Measurements from ENCODE around the gene HLA-C. TPM values are rescaled to one million over a fixed set of nuclear protein-coding genes. Genes with fewer than 3 reads are reported as not detected.

HLA-C gene
- total RNA-seq, 2 donors from 2014 or later = 272 to 682 TPM

GRCh38 chr6:31272836-31273626, 1.1 kb upstream of the HLA-C start:
- DNase-seq (ENCODE audit: low spot score) = no peak
- no peaks in the 10 kb centered on the region for H3K4me1 ChIP-seq (replicated peaks)
- no peaks in the 10 kb centered on the region for H3K27me3 ChIP-seq (replicated peaks; ENCODE audit: insufficient read depth)
- TF ChIP-seq POLR2A (IDR thresholded peaks at IDR 0.05) (no peak), POLR2AphosphoS5 (IDR thresholded peaks at IDR 0.05) (no peak), CTCF (IDR thresholded peaks at IDR 0.05) (no peak)
- H3K9me3 ChIP-seq = no peaks in the 10 kb centered on the region
- H3K4me3 ChIP-seq = no peak overlapping the region
- H3K27ac ChIP-seq = peak overlapping the region; percentile 92 to 97
- WGBS = 64% methylated on average over 10 of the region's 10 CpGs
- intact Hi-C loops (cut with DNase I) = loop anchor here (2.0 kb wide), 1 partner anchor 76 kb away; no protein-coding TSS in a partner anchor
- H3K36me3 ChIP-seq = no peaks in the 10 kb centered on the region

- TF ChIP-seq POLR2A (IDR thresholded peaks at IDR 0.05) (no peak), CTCF (IDR thresholded peaks at IDR 0.05) (no peak), POLR2AphosphoS5 (IDR thresholded peaks at IDR 0.05) (no peak)
- H3K27ac ChIP-seq = peak overlapping the region; percentile 92 to 97
- H3K9me3 ChIP-seq = no peaks in the 10 kb centered on the region
- no peak for DNase-seq (ENCODE audit: low spot score)
- WGBS = 10% methylated on average over 4 of the region's 4 CpGs
- no peaks in the 10 kb centered on the region for H3K36me3 ChIP-seq
- intact Hi-C loops (cut with DNase I) = loop anchor here (2.0 kb wide), 1 partner anchor 76 kb away; no protein-coding TSS in a partner anchor
- peak overlapping the region; percentile 68 to 76 for H3K4me3 ChIP-seq
- H3K4me1 ChIP-seq (replicated peaks) = no peaks in the 10 kb centered on the region
- no peaks in the 10 kb centered on the region for H3K27me3 ChIP-seq (replicated peaks; ENCODE audit: insufficient read depth)
These were observed 544 bp upstream of the HLA-C start for GRCh38 chr6:31272436-31272835.

- H3K36me3 ChIP-seq = no peaks in the 10 kb centered on the region
- peak overlapping the region; percentile 92 to 97 for H3K27ac ChIP-seq
- no peaks in the 10 kb centered on the region for H3K27me3 ChIP-seq (replicated peaks; ENCODE audit: insufficient read depth)
- 8% methylated on average over 39 of the region's 62 CpGs for whole genome bisulfite sequencing
- H3K9me3 ChIP-seq = no peaks in the 10 kb centered on the region
- intact Hi-C loops (cut with DNase I) = loop anchor here (2.0 kb wide), 1 partner anchor 86 kb away; the partner anchor contains the start of gene HLA-B
- H3K4me3 ChIP-seq = peak overlapping the region; percentile 68 to 76
- TF ChIP-seq POLR2A (IDR thresholded peaks at IDR 0.05) = no peak
- H3K4me1 ChIP-seq (replicated peaks) = no peaks in the 10 kb centered on the region
- peak; percentile 25 for DNase-seq (ENCODE audit: low spot score)
These were observed 878 bp downstream of the HLA-C start for GRCh38 chr6:31270788-31271640.

- 57% methylated on average over 5 of the region's 5 CpGs for WGBS
- no peak for DNase-seq (ENCODE audit: low spot score)
- intact Hi-C loops (cut with DNase I) = no loop called here
- Histone ChIP-seq H3K27me3 (replicated peaks; ENCODE audit: insufficient read depth) (no peaks in the 10 kb centered on the region), H3K36me3 (no peaks in the 10 kb centered on the region), H3K4me1 (replicated peaks) (no peaks in the 10 kb centered on the region), H3K27ac (no peak overlapping the region), H3K9me3 (no peaks in the 10 kb centered on the region), H3K4me3 (no peak overlapping the region)
- TF ChIP-seq POLR2AphosphoS5 (IDR thresholded peaks at IDR 0.05) (no peak), CTCF (IDR thresholded peaks at IDR 0.05) (no peak), POLR2A (IDR thresholded peaks at IDR 0.05) (no peak)
These were observed 3.1 kb downstream of the HLA-C start for GRCh38 chr6:31268836-31269235.

- Histone ChIP-seq H3K9me3 (no peaks in the 10 kb centered on the region), H3K27ac (no peak overlapping the region), H3K36me3 (no peaks in the 10 kb centered on the region), H3K27me3 (replicated peaks; ENCODE audit: insufficient read depth) (no peaks in the 10 kb centered on the region), H3K4me1 (replicated peaks) (no peaks in the 10 kb centered on the region), H3K4me3 (no peak overlapping the region)
- TF ChIP-seq POLR2A (IDR thresholded peaks at IDR 0.05) = no peak
- TF ChIP-seq POLR2AphosphoS5 (IDR thresholded peaks at IDR 0.05) = no peak
- TF ChIP-seq CTCF (IDR thresholded peaks at IDR 0.05) = no peak
- DNase-seq (ENCODE audit: low spot score) = no peak
- WGBS = 55% methylated on average over 7 of the region's 7 CpGs
- intact Hi-C loops (cut with DNase I) = no loop called here
These were observed 3.5 kb downstream of the HLA-C start for GRCh38 chr6:31268369-31268765.

Data from prostate gland (tissue), 2 donors.